ENCODE results near the gene FCHSD2. TPM values are rescaled to one million over a fixed set of nuclear protein-coding genes. Genes with fewer than 3 reads are reported as not detected.

The FCHSD2 gene
- total RNA-seq, 1 donor from 2014 or later = 10.0 TPM

DNA sequence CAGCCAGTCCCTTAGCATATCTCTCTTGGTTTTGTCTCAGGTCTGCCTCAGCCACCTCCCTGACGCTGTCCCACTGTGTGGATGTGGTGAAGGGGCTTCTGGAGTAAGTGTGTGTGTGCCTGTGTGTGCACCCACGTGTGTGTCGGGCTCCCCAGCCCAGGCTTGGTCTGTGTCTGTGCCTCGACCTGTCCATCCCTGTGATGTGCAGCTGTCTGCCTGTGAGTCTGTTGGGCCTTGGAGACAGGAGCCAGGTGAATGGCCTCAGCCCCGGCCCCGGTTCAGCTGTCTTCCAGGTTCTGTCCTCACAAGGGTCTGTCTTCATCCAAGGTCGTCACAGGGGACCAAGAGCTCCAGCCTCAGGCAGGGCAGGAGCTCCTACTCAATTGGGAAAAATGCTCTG lies 318.1 kb downstream of the FCHSD2 start:
- DNase-seq (ENCODE audit: low read depth) (no peak), FAIRE-seq (peak; percentile 72)
- TF ChIP-seq CTCF (IDR thresholded peaks at IDR 0.05; ENCODE audit: insufficient read depth, low read length, severe bottlenecking) = no peak
- Histone ChIP-seq H3K4me3 (ENCODE audit: low read depth, low read length) (no peak overlapping the region), H3K27me3 (ENCODE audit: control insufficient read depth, insufficient read depth, low read length) (no peaks in the 10 kb centered on the region), H3K36me3 (ENCODE audit: control insufficient read depth, insufficient read depth, low read length) (peaks cover 5% of the 10 kb centered on the region)

DNA sequence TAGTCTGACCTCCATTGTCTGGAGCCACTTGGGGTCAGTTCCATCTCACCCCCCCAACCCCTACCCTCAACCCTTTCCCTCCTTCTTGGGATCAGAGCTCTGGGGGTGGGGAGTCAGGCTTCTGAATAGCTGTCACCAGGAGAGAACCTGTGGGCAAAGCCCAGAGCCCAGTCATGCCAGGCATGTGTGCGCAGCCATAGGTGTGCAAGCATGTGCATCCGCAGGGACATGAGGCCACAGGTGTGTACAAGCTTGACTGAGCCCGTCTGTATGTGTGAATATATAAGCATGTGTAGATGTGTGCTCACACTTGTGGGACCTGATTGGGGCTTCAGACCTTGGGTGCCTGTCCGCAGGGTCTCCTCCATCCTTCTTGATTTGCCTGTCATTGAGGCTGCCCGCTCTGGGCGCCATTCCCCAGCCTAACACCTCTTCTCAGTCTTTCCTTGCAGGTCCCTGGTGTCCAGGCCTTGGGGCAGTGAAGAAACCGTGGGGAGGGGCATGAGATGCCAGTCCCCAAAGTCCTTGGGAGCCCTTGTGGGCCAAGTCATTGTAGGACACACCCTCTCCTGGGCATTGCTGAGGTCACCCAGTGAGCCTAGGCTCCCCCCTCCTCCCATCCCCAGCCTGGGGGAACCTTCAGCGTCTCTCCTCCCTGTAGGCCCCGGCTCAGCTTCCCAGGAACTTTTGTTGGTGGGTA lies 318.9 kb downstream of the FCHSD2 start:
- DNase-seq (ENCODE audit: low read depth) (no peak), FAIRE-seq (peak; percentile 40)
- peaks cover 3% of the 10 kb centered on the region for H3K36me3 ChIP-seq (ENCODE audit: control insufficient read depth, insufficient read depth, low read length)
- H3K4me3 ChIP-seq (ENCODE audit: low read depth, low read length) = no peak overlapping the region
- no peaks in the 10 kb centered on the region for H3K27me3 ChIP-seq (ENCODE audit: control insufficient read depth, insufficient read depth, low read length)
- no peak for TF ChIP-seq CTCF (IDR thresholded peaks at IDR 0.05; ENCODE audit: insufficient read depth, low read length, severe bottlenecking)

DNA sequence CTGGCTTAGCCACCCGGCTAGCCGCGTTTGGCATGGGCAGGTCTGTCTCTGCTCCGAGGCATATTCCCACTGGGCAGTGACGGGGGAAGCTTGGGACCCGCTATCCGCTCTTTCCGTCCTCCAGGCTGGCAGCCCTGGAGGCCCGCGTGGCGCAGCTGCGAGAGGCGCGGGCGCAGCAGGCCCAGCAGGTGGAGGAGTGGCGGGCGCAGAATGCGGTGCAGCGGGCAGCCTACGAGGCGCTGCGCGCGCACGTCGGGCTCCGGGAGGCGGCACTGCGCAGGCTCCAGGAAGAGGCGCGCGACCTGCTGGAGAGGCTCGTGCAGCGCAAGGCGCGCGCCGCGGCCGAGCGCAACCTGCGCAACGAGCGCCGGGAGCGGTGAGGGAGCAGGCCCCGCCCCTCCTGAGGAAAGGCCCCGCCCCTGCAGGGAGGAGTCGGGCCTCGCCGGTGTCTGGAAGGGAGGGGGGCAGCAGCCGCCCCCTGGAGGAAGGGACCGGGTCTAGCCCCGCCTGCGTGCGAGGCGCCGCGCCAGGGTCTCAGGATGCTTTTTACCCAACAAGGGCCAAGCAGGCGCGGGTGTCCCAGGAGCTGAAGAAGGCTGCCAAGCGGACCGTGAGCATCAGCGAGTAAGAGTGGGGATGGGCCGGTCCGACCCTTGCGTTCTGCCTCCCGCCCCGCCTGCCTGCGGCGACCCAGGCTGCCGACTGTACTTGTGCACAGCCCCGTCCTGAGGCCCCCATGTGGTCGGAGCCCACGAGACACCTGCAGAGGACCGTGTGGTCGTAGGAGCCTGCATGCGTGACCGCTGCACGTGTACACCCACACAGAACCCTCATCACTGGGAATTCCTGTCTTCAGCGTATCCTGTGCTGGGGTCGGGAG lies 320.0 kb downstream of the FCHSD2 start:
- no peaks in the 10 kb centered on the region for H3K27me3 ChIP-seq (ENCODE audit: control insufficient read depth, insufficient read depth, low read length)
- TF ChIP-seq CTCF (IDR thresholded peaks at IDR 0.05; ENCODE audit: insufficient read depth, low read length, severe bottlenecking) = peak; percentile 32
- FAIRE-seq = no peak
- peak overlapping the region; percentile 50 for H3K4me3 ChIP-seq (ENCODE audit: low read depth, low read length)
- peak; percentile 74 for DNase-seq (ENCODE audit: low read depth)
- H3K36me3 ChIP-seq (ENCODE audit: control insufficient read depth, insufficient read depth, low read length) = peaks cover 3% of the 10 kb centered on the region

- no peak for TF ChIP-seq CTCF (IDR thresholded peaks at IDR 0.05; ENCODE audit: insufficient read depth, low read length, severe bottlenecking)
- no peak for FAIRE-seq
- no peak for DNase-seq (ENCODE audit: low read depth)
- Histone ChIP-seq H3K36me3 (ENCODE audit: control insufficient read depth, insufficient read depth, low read length) (peaks cover 4% of the 10 kb centered on the region), H3K4me3 (ENCODE audit: low read depth, low read length) (peak overlapping the region; percentile 50), H3K27me3 (ENCODE audit: control insufficient read depth, insufficient read depth, low read length) (no peaks in the 10 kb centered on the region)
These were observed 320.7 kb downstream of the FCHSD2 start for GRCh38 chr11:72821221-72821919.

DNA sequence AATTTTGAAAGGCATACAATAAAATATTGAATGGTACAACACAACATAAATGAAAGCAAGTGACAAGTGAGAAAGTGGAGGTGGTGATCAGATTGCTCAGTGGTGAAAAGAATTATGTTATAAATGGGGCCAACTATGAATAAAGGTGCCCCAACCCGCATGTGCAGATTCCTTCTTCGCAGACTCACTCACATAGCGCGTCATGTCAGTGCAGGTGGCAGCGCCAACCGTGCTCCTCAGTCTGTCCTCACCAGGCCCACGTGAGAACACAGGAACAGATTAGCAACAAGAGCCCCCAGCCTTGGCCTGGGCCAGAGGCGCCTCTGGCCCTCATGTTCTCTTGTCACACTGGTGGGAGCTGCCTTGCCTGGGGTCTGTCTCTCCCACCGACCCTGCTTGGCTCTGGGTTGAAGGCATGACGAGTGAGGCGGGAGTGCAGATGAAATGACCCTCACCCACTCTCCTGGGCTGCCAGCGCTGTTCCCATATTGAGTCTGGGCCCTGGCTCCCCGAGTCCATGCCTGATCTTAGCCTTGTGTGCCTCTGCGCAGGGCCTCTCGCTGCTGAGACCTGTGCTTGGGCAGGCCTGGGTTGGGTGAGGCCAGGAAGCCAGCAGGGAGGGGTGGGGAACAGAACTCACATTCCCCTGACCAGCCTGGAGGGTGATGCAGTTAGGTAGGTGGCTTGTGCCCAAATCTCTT lies 321.5 kb downstream of the FCHSD2 start:
- Histone ChIP-seq H3K4me3 (ENCODE audit: low read depth, low read length) (no peak overlapping the region), H3K27me3 (ENCODE audit: control insufficient read depth, insufficient read depth, low read length) (no peaks in the 10 kb centered on the region), H3K36me3 (ENCODE audit: control insufficient read depth, insufficient read depth, low read length) (peaks cover 4% of the 10 kb centered on the region)
- no peak for TF ChIP-seq CTCF (IDR thresholded peaks at IDR 0.05; ENCODE audit: insufficient read depth, low read length, severe bottlenecking)
- FAIRE-seq (no peak), DNase-seq (ENCODE audit: low read depth) (no peak)

All from bronchial epithelial cell (primary cell).